ENCODE measurements around the gene STAT1.

DNA sequence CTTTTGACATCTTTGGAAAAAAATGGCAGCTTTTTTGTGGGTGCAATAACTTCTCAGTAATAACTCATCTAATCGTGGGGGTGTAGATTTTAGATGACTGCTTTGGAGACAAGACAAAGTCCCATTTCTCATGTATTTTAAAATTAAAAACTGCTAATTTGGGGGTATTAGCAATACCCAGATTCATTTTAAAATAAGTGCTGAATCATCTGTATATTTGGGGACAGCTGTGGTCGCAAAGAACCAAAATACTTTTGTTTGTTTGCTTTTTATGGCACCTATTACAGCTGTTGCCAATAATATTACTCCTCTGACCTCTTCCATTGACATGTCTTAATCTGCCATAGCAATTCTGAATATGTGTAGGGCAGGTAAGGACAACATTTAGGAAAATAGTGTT is 45.4 kb downstream of the STAT1 start:
- no peak for TF ChIP-seq POLR2A (IDR thresholded peaks at IDR 0.05; ENCODE audit: low read depth, low read length)
- TF ChIP-seq POLR2AphosphoS5 (IDR thresholded peaks at IDR 0.05; ENCODE audit: low read depth, low read length) = no peak
- no peak for TF ChIP-seq TAF1 (IDR thresholded peaks at IDR 0.05; ENCODE audit: borderline replicate concordance, low read depth, low read length)

Measured in GM12892 (cell line).